Measurements from ENCODE around the gene VWA2. TPM values are rescaled to one million over a fixed set of nuclear protein-coding genes. Genes with fewer than 3 reads are reported as not detected.

Gene VWA2
- total RNA-seq, 1 experiment from 2014 or later, result not detected

GRCh38 chr10:114242235-114242634, 3.2 kb downstream of the VWA2 start:
- Histone ChIP-seq H3K9me3 (no peaks in the 10 kb centered on the region), H3K27me3 (peaks cover 41% of the 10 kb centered on the region), H3K4me3 (no peak overlapping the region), H3K36me3 (no peaks in the 10 kb centered on the region)
- DNase-seq, result no peak

- H3K9me3 ChIP-seq, result no peaks in the 10 kb centered on the region
- H3K4me3 ChIP-seq, result no peak overlapping the region
- DNase-seq, result no peak
- no peaks in the 10 kb centered on the region for H3K36me3 ChIP-seq
- peaks cover 35% of the 10 kb centered on the region for H3K27me3 ChIP-seq
Observed at GRCh38 chr10:114243661-114244060, 4.6 kb downstream of the VWA2 start.

- Histone ChIP-seq H3K9me3 (no peaks in the 10 kb centered on the region), H3K27me3 (peaks cover 31% of the 10 kb centered on the region), H3K4me3 (no peak overlapping the region), H3K36me3 (no peaks in the 10 kb centered on the region)
- no peak for DNase-seq
Observed at GRCh38 chr10:114244126-114244525, 5.1 kb downstream of the VWA2 start.

- peaks cover 19% of the 10 kb centered on the region for H3K27me3 ChIP-seq
Observed at GRCh38 chr10:114245121-114245791, 6.2 kb downstream of the VWA2 start.

GRCh38 chr10:114246679-114247305, 7.7 kb downstream of the VWA2 start:
- Histone ChIP-seq H3K9me3 (no peaks in the 10 kb centered on the region), H3K27me3 (peaks cover 13% of the 10 kb centered on the region; the same call in 1 of the 2 replicates), H3K36me3 (no peaks in the 10 kb centered on the region), H3K4me3 (no peak overlapping the region)
- DNase-seq, result no peak

More at GRCh38 chr10:114245121-114245791, 6.2 kb downstream of the VWA2 start:
- H3K9me3 ChIP-seq, result no peaks in the 10 kb centered on the region
- no peaks in the 10 kb centered on the region for H3K36me3 ChIP-seq
- no peak for DNase-seq
- no peak overlapping the region for H3K4me3 ChIP-seq

GRCh38 chr10:114250236-114250635, 11.2 kb downstream of the VWA2 start:
- no peak overlapping the region for H3K4me3 ChIP-seq
- H3K27me3 ChIP-seq, result no peaks in the 10 kb centered on the region
- no peak for DNase-seq
- no peaks in the 10 kb centered on the region for H3K9me3 ChIP-seq
- no peaks in the 10 kb centered on the region for H3K36me3 ChIP-seq

GRCh38 chr10:114250716-114251115, 11.7 kb downstream of the VWA2 start:
- no peak overlapping the region for H3K4me3 ChIP-seq
- DNase-seq, result no peak
- H3K9me3 ChIP-seq, result no peaks in the 10 kb centered on the region
- H3K27me3 ChIP-seq, result no peaks in the 10 kb centered on the region
- H3K36me3 ChIP-seq, result no peaks in the 10 kb centered on the region

- Histone ChIP-seq H3K9me3 (no peaks in the 10 kb centered on the region), H3K4me3 (no peak overlapping the region), H3K27me3 (no peaks in the 10 kb centered on the region), H3K36me3 (no peaks in the 10 kb centered on the region)
- DNase-seq, result no peak
Observed at GRCh38 chr10:114252092-114252491, 13.0 kb downstream of the VWA2 start.

GRCh38 chr10:114252883-114253282, 13.8 kb downstream of the VWA2 start:
- Histone ChIP-seq H3K9me3 (no peaks in the 10 kb centered on the region), H3K27me3 (no peaks in the 10 kb centered on the region), H3K4me3 (no peak overlapping the region), H3K36me3 (no peaks in the 10 kb centered on the region)
- no peak for DNase-seq

GRCh38 chr10:114255227-114255626, 16.2 kb downstream of the VWA2 start:
- DNase-seq, result no peak
- H3K9me3 ChIP-seq, result no peaks in the 10 kb centered on the region
- H3K36me3 ChIP-seq, result no peaks in the 10 kb centered on the region
- no peaks in the 10 kb centered on the region for H3K27me3 ChIP-seq
- H3K4me3 ChIP-seq, result no peak overlapping the region

- Histone ChIP-seq H3K36me3 (no peaks in the 10 kb centered on the region), H3K4me3 (no peak overlapping the region), H3K9me3 (no peaks in the 10 kb centered on the region), H3K27me3 (no peaks in the 10 kb centered on the region)
- no peak for DNase-seq
Observed at GRCh38 chr10:114256008-114256765, 17.1 kb downstream of the VWA2 start.

- no peak for DNase-seq
Observed at GRCh38 chr10:114256822-114257221, 17.8 kb downstream of the VWA2 start.

GRCh38 chr10:114257498-114257897, 18.4 kb downstream of the VWA2 start:
- no peak for DNase-seq
- Histone ChIP-seq H3K9me3 (no peaks in the 10 kb centered on the region), H3K27me3 (no peaks in the 10 kb centered on the region), H3K4me3 (no peak overlapping the region), H3K36me3 (no peaks in the 10 kb centered on the region)

More at GRCh38 chr10:114256822-114257221, 17.8 kb downstream of the VWA2 start:
- Histone ChIP-seq H3K36me3 (no peaks in the 10 kb centered on the region), H3K27me3 (no peaks in the 10 kb centered on the region), H3K9me3 (no peaks in the 10 kb centered on the region), H3K4me3 (no peak overlapping the region)

GRCh38 chr10:114258274-114258840, 19.3 kb downstream of the VWA2 start:
- H3K4me3 ChIP-seq, result no peak overlapping the region
- H3K27me3 ChIP-seq, result no peaks in the 10 kb centered on the region
- DNase-seq, result no peak
- no peaks in the 10 kb centered on the region for H3K9me3 ChIP-seq
- H3K36me3 ChIP-seq, result no peaks in the 10 kb centered on the region

- DNase-seq, result peak; percentile 57
Observed at GRCh38 chr10:114259824-114260223, 20.8 kb downstream of the VWA2 start.

GRCh38 chr10:114260366-114260765, 21.3 kb downstream of the VWA2 start:
- Histone ChIP-seq H3K36me3 (no peaks in the 10 kb centered on the region), H3K9me3 (no peaks in the 10 kb centered on the region), H3K4me3 (no peak overlapping the region), H3K27me3 (no peaks in the 10 kb centered on the region)
- no peak for DNase-seq

More at GRCh38 chr10:114259824-114260223, 20.8 kb downstream of the VWA2 start:
- Histone ChIP-seq H3K4me3 (no peak overlapping the region), H3K27me3 (no peaks in the 10 kb centered on the region), H3K9me3 (no peaks in the 10 kb centered on the region), H3K36me3 (no peaks in the 10 kb centered on the region)

GRCh38 chr10:114261076-114261475, 22.0 kb downstream of the VWA2 start:
- Histone ChIP-seq H3K9me3 (no peaks in the 10 kb centered on the region), H3K36me3 (no peaks in the 10 kb centered on the region), H3K4me3 (no peak overlapping the region), H3K27me3 (no peaks in the 10 kb centered on the region)
- DNase-seq, result no peak
